SK-N-MC (cell line): ENCODE results near the gene MAST2.

Source experiments
- FOXP2 ChIP-seq: optimal IDR thresholded peaks from 2 replicates; pipeline ENCODE3; 2011; ENCODE audit warnings: mild to moderate bottlenecking, moderate library complexity; ENCODE audit not compliant: insufficient read depth; ENCODE audit errors: extremely low read length, control extremely low read depth
- POLR2AphosphoS5 ChIP-seq: IDR thresholded peaks from 2 replicates; pipeline ENCODE4 v1.6.1; 2012; ENCODE audit warnings: mild to moderate bottlenecking, low read depth, low read length, borderline replicate concordance

GRCh38 chr1:46058936-46059335 lies 255.5 kb downstream of the MAST2 start:
- TF ChIP-seq FOXP2 (no peak), POLR2AphosphoS5 (no peak)
